Hippocampal formation (tissue), 2 donors: Measurements from ENCODE around the gene PCNA.

ENCODE experiments used
- DNase-seq, 2 donors: peaks; one replicate each; lab custom pipeline; 2025; lab: John Stamatoyannopoulos, UW

The PCNA gene

DNA sequence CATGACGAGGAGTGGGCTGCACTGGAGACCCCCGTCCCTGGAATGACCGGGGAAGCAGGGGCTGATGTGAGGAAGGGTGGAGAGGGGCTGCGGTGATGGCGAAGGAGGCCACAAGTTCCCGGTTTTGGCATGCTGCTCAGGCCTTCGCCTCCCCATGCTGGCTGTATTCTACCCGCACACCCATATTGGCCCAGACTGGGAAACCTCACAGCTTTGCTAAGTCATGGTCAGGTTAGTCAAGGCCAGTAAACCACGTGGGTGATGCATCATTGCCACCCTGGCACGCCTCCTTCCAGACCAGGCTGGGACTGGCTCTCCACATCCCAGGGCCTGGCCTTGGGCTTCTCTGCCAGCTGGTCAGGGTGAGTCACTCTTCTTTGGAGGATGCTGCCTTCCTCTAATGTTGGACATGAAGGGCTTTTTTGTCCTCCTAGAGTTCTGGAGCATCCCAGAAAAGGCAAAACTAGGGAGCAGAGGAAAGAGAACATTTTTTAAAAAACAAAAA, 53.8 kb downstream of the PCNA start:
- no peak for DNase-seq

DNA sequence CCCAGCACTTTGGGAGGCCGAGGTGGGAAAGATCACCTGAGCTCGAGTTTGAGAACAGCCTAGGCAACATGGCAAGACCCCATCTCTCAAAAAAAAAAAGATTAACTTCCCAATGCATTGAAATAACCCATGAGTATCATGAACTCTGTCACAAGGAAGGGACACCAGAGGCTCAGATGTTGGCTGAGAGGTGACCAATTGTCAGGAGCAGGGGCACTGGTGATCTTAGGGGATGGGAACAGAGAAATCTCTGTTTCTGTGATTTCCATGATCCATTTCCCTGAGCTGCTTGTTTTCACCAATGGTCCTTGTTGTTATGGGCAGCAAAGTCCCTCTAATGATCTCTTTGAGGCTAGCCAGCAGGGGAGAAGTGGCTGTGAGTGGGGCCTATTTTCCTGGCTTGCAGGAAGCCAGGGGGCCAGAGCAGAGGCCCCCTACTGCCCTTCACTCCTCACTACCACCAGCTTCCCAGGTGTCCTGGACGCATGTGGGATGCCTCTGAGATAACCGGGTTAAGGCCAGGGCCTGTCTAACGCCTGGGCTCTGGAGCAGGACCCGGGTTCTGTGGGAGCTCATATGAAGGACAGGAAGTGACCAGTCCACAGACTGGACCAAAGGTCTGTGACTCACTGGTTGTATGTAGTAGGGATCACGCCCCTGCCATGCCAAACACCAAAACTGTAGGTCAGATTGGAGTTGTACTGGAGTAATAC, 54.4 kb downstream of the PCNA start:
- DNase-seq, result no peak
